ENCODE measurements around the gene KIAA1328.

- TF ChIP-seq, protein P1, sequence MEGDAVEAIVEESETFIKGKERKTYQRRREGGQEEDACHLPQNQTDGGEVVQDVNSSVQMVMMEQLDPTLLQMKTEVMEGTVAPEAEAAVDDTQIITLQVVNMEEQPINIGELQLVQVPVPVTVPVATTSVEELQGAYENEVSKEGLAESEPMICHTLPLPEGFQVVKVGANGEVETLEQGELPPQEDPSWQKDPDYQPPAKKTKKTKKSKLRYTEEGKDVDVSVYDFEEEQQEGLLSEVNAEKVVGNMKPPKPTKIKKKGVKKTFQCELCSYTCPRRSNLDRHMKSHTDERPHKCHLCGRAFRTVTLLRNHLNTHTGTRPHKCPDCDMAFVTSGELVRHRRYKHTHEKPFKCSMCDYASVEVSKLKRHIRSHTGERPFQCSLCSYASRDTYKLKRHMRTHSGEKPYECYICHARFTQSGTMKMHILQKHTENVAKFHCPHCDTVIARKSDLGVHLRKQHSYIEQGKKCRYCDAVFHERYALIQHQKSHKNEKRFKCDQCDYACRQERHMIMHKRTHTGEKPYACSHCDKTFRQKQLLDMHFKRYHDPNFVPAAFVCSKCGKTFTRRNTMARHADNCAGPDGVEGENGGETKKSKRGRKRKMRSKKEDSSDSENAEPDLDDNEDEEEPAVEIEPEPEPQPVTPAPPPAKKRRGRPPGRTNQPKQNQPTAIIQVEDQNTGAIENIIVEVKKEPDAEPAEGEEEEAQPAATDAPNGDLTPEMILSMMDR (IDR thresholded peaks at IDR 0.05; ENCODE audit: poor library complexity), result no peak
- TF ChIP-seq EZH2phosphoT487 (IDR thresholded peaks at IDR 0.05; ENCODE audit: low read depth, severe bottlenecking, unreplicated experiment) (no peak), EZH2 (IDR thresholded peaks at IDR 0.05; ENCODE audit: borderline replicate concordance) (no peak)
Measured at GRCh38 chr18:37249895-37250618, 421.1 kb downstream of the KIAA1328 start.
